Ectodermal cell (in vitro differentiated cells): ENCODE results near the gene PAWR.

Experiments used
- H3K27ac ChIP-seq: 2 replicates; pipeline ENCODE4 v1.7.0; 2013; ENCODE audit warnings: mild to moderate bottlenecking, low read depth, low read length; ENCODE audit not compliant: insufficient read depth, poor library complexity, severe bottlenecking
- H3K27me3 ChIP-seq: 2 replicates; pipeline ENCODE4 v1.7.0; 2013; ENCODE audit warnings: mild to moderate bottlenecking, low read length; ENCODE audit not compliant: insufficient read depth, control insufficient read depth, poor library complexity, severe bottlenecking
- H3K36me3 ChIP-seq: one replicate; pipeline ENCODE4 v1.7.0; 2013; ENCODE audit warnings: low read length; ENCODE audit not compliant: control insufficient read depth, insufficient read depth
- H3K4me1 ChIP-seq: one replicate; pipeline ENCODE4 v1.7.0; 2013; ENCODE audit warnings: low read length; ENCODE audit not compliant: control insufficient read depth, insufficient read depth
- H3K4me3 ChIP-seq: 2 replicates; pipeline ENCODE4 v1.7.0; 2013; ENCODE audit warnings: low read depth, low read length, control low read depth; ENCODE audit not compliant: insufficient read depth
- H3K9me3 ChIP-seq: 2 replicates; pipeline ENCODE4 v1.7.0; 2013; ENCODE audit warnings: mild to moderate bottlenecking, low read length, moderate library complexity; ENCODE audit not compliant: control insufficient read depth
- WGBS, 2 experiments: methylation state at CpG; one replicate each; pipeline ENCODE4 v1.1.7; 2013; ENCODE audit warnings: missing lambda C conversion rate in 2 of 2; 5-methylcytosine and 5-hydroxymethylcytosine counted together

Gene PAWR

GRCh38 chr12:79597910-79598309, 92.9 kb downstream of the PAWR start:
- Histone ChIP-seq H3K4me3 (no peak overlapping the region), H3K27ac (no peak overlapping the region), H3K4me1 (no peaks in the 10 kb centered on the region), H3K36me3 (peaks cover 3% of the 10 kb centered on the region), H3K27me3 (no peaks in the 10 kb centered on the region), H3K9me3 (no peaks in the 10 kb centered on the region)
- WGBS, 2 experiments, result 93 to 100% methylated on average over 2 to 3 of the region's 3 CpGs

GRCh38 chr12:79596719-79597350, 93.9 kb downstream of the PAWR start:
- Histone ChIP-seq H3K36me3 (peaks cover 4% of the 10 kb centered on the region), H3K9me3 (no peaks in the 10 kb centered on the region), H3K4me3 (no peak overlapping the region), H3K4me1 (no peaks in the 10 kb centered on the region), H3K27ac (no peak overlapping the region), H3K27me3 (no peaks in the 10 kb centered on the region)
- WGBS, 2 experiments, result 95% methylated on average over 10 of the region's 10 CpGs

- no peaks in the 10 kb centered on the region for H3K9me3 ChIP-seq
- H3K4me3 ChIP-seq, result no peak overlapping the region
- 88 to 99% methylated on average over 4 of the region's 4 CpGs for WGBS, 2 experiments
- no peaks in the 10 kb centered on the region for H3K4me1 ChIP-seq
- peaks cover 4% of the 10 kb centered on the region for H3K36me3 ChIP-seq
- no peaks in the 10 kb centered on the region for H3K27me3 ChIP-seq
- H3K27ac ChIP-seq, result no peak overlapping the region
Measured at GRCh38 chr12:79595273-79595672, 95.5 kb downstream of the PAWR start.

GRCh38 chr12:79592865-79593264, 97.9 kb downstream of the PAWR start:
- WGBS, 2 experiments, result 61 to 66% methylated on average over 3 of the region's 3 CpGs
- H3K27me3 ChIP-seq, result no peaks in the 10 kb centered on the region
- H3K4me3 ChIP-seq, result no peak overlapping the region
- no peak overlapping the region for H3K27ac ChIP-seq
- H3K9me3 ChIP-seq, result no peaks in the 10 kb centered on the region
- no peaks in the 10 kb centered on the region for H3K4me1 ChIP-seq
- H3K36me3 ChIP-seq, result peaks cover 4% of the 10 kb centered on the region

- no CpG with 5 or more reads among the region's 1 CpG for WGBS, 2 experiments
- Histone ChIP-seq H3K4me3 (no peak overlapping the region), H3K27ac (no peak overlapping the region), H3K27me3 (no peaks in the 10 kb centered on the region), H3K4me1 (no peaks in the 10 kb centered on the region), H3K9me3 (no peaks in the 10 kb centered on the region), H3K36me3 (peaks cover 4% of the 10 kb centered on the region)
Measured at GRCh38 chr12:79591988-79592387, 98.8 kb downstream of the PAWR start.

GRCh38 chr12:79590751-79591150, 100.0 kb downstream of the PAWR start:
- 93 to 97% methylated on average over 2 of the region's 2 CpGs for WGBS, 2 experiments

GRCh38 chr12:79587368-79587767, 103.4 kb downstream of the PAWR start:
- Histone ChIP-seq H3K27me3 (no peaks in the 10 kb centered on the region), H3K4me3 (no peak overlapping the region), H3K4me1 (no peaks in the 10 kb centered on the region), H3K36me3 (no peaks in the 10 kb centered on the region), H3K9me3 (no peaks in the 10 kb centered on the region), H3K27ac (no peak overlapping the region)
- WGBS, 2 experiments, result no CpG with 5 or more reads among the region's 1 CpG

More at GRCh38 chr12:79590751-79591150, 100.0 kb downstream of the PAWR start:
- no peaks in the 10 kb centered on the region for H3K9me3 ChIP-seq
- H3K4me1 ChIP-seq, result no peaks in the 10 kb centered on the region
- H3K27ac ChIP-seq, result no peak overlapping the region
- H3K4me3 ChIP-seq, result no peak overlapping the region
- H3K27me3 ChIP-seq, result no peaks in the 10 kb centered on the region
- H3K36me3 ChIP-seq, result peaks cover 4% of the 10 kb centered on the region

GRCh38 chr12:79585147-79585546, 105.6 kb downstream of the PAWR start:
- 96 to 97% methylated on average over 1 of the region's 1 CpG for WGBS, 2 experiments
- no peak overlapping the region for H3K4me3 ChIP-seq
- no peaks in the 10 kb centered on the region for H3K4me1 ChIP-seq

GRCh38 chr12:79573820-79574219, 116.9 kb downstream of the PAWR start:
- WGBS, 2 experiments, result 96% methylated on average over 22 of the region's 22 CpGs
- Histone ChIP-seq H3K9me3 (no peaks in the 10 kb centered on the region), H3K27me3 (no peaks in the 10 kb centered on the region), H3K4me3 (no peak overlapping the region), H3K36me3 (peaks cover 25% of the 10 kb centered on the region), H3K27ac (no peak overlapping the region), H3K4me1 (no peaks in the 10 kb centered on the region)

More at GRCh38 chr12:79585147-79585546, 105.6 kb downstream of the PAWR start:
- no peaks in the 10 kb centered on the region for H3K27me3 ChIP-seq
- H3K9me3 ChIP-seq, result no peaks in the 10 kb centered on the region
- no peaks in the 10 kb centered on the region for H3K36me3 ChIP-seq
- H3K27ac ChIP-seq, result no peak overlapping the region

- Histone ChIP-seq H3K9me3 (peaks cover 3% of the 10 kb centered on the region), H3K4me1 (no peaks in the 10 kb centered on the region), H3K4me3 (no peak overlapping the region), H3K36me3 (peaks cover 30% of the 10 kb centered on the region), H3K27me3 (no peaks in the 10 kb centered on the region), H3K27ac (no peak overlapping the region)
- 97 to 99% methylated on average over 3 of the region's 3 CpGs for WGBS, 2 experiments
Measured at GRCh38 chr12:79569679-79570078, 121.1 kb downstream of the PAWR start.

GRCh38 chr12:79567175-79567563, 123.6 kb downstream of the PAWR start:
- Histone ChIP-seq H3K27ac (no peak overlapping the region), H3K4me3 (no peak overlapping the region), H3K36me3 (peaks cover 41% of the 10 kb centered on the region), H3K9me3 (peaks cover 3% of the 10 kb centered on the region), H3K27me3 (no peaks in the 10 kb centered on the region), H3K4me1 (no peaks in the 10 kb centered on the region)
- 92 to 100% methylated on average over 1 of the region's 1 CpG for whole genome bisulfite sequencing, 2 experiments
